ENCODE results near the gene SPG11. TPM values are rescaled to one million over a fixed set of nuclear protein-coding genes. Genes with fewer than 3 reads are reported as not detected.

Gene SPG11
- total and polyA plus RNA-seq, 8 donors: 21.6 to 61.1 (median 35.2) TPM

- FAIRE-seq (no peak), ATAC-seq (no peak), DNase-seq (no peak)
- TF ChIP-seq CTCF (IDR thresholded peaks at IDR 0.05): no peak
- Histone ChIP-seq H3K4me1 (no peaks in the 10 kb centered on the region), H3K4me3 (no peak overlapping the region), H3K36me3 (peaks cover 0 to 5% (median 4%) of the 10 kb centered on the region in 3 donors), H3K9me3 (peaks cover 0 to 2% (median 0%) of the 10 kb centered on the region in 4 donors), H3K27ac (no peak overlapping the region), H3K27me3 (no peaks in the 10 kb centered on the region)
- intact Hi-C loops (cut with DNase I): no loop called here
These were observed 147.0 kb downstream of the SPG11 start for GRCh38 chr15:44516436-44516835.

Other genes with a start within 250 kb of the SPG11 start
- gene CTDSPL2, start 236.0 kb downstream of the SPG11 start, total RNA-seq: 10 to 100 TPM; 14.6 to 25.1 (median 15.4) TPM
- gene CTDSPL2, start 236.0 kb downstream of the SPG11 start, polyA plus RNA-seq: 1 to 10 TPM; 2.7 to 4.2 TPM
- 10 to 100 TPM; 37.8 to 88.2 (median 58.7) TPM for gene EIF3J, start 126.5 kb downstream of the SPG11 start, total RNA-seq
- gene EIF3J, start 126.5 kb downstream of the SPG11 start, polyA plus RNA-seq: 10 to 100 TPM; 21.0 to 29.1 TPM
- under 1 TPM; 0.24 to 0.93 (median 0.45) TPM for gene PATL2, start 47.7 kb upstream of the SPG11 start, total RNA-seq
- gene PATL2, start 47.7 kb upstream of the SPG11 start, polyA plus RNA-seq: 1 to 10 TPM in 1 of 2 donors, under 1 TPM in 1; 0.80 to 1.6 TPM
- 1,000 to 10,000 TPM in 2 of 6 donors, 100 to 1,000 TPM in 4; 209 to 1,305 (median 374) TPM for gene B2M, start 47.9 kb upstream of the SPG11 start, total RNA-seq
- gene B2M, start 47.9 kb upstream of the SPG11 start, polyA plus RNA-seq: 1,000 to 10,000 TPM in 1 of 2 donors, 100 to 1,000 TPM in 1; 443 to 1,072 TPM
- gene TRIM69, start 72.9 kb upstream of the SPG11 start, total RNA-seq: 10 to 100 TPM in 1 of 6 donors, 1 to 10 TPM in 5; 2.4 to 15.8 (median 4.5) TPM
- 1 to 10 TPM; 4.3 to 5.7 TPM for gene TRIM69, start 72.9 kb upstream of the SPG11 start, polyA plus RNA-seq